ENCODE results near the gene ARHGAP26. TPM values are rescaled to one million over a fixed set of nuclear protein-coding genes. Genes with fewer than 3 reads are reported as not detected.

ARHGAP26 gene
- total and polyA plus RNA-seq, 2 of the 4 experiments (the other 2 are of a cell fraction) = 0.54 to 0.56 TPM

DNA sequence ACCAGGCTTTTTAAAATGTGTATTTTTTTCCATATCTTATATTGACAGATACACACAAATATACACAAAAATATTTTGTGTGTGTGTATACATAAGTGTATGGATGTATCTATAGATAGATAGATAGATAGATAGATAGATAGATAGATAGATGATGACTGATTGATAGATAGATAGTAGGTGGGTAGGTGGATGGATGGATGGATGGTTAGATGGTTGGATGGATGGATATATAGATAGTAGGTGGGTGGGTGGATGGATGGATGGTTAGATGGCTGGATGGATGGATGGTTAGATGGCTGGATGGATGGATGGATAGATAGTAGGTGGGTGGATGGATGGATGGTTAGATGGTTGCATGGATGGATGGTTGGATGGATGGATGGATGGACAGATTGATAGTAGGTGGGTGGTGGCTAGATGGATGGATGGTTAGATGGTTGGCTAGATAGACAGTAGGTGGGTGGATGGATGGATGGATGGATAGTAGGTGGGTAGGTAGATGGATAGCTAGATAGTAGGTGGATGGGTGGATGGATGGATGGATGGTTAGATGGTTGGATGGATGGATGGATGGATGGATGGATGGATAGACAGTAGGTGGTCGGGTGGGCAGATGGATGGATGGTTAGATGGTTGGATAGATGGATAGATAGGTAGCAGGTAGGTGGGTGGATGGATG, 477.1 kb downstream of the ARHGAP26 start:
- TF ChIP-seq RFX5 (IDR thresholded peaks at IDR 0.05; ENCODE audit: low read depth, low read length) (no peak), BHLHE40 (IDR thresholded peaks at IDR 0.05; ENCODE audit: low read depth, low read length) (no peak), MXI1 (IDR thresholded peaks at IDR 0.05; ENCODE audit: borderline replicate concordance, low read depth, low read length) (no peak), CHD1 (IDR thresholded peaks at IDR 0.05; ENCODE audit: low read depth, low read length) (no peak), CEBPB (IDR thresholded peaks at IDR 0.05; ENCODE audit: low read depth, low read length) (no peak), MAFK (IDR thresholded peaks at IDR 0.05; ENCODE audit: low read depth, low read length) (no peak), FOS (IDR thresholded peaks at IDR 0.05; ENCODE audit: low read depth, low read length) (no peak), POLR2A (IDR thresholded peaks at IDR 0.05; ENCODE audit: low read depth, low read length) (no peak)
- no peaks in the 10 kb centered on the region for H3K36me3 ChIP-seq (ENCODE audit: control insufficient read depth, insufficient read depth, low read length)
- H4K91ac ChIP-seq (ENCODE audit: insufficient read depth, low read depth, low read length) = no peak overlapping the region
- DNase-seq = no peak
- no peak overlapping the region for H2AFZ ChIP-seq (replicated peaks; ENCODE audit: low read length, poor library complexity)
- ATAC-seq (ENCODE audit: low read depth) = no peak
- no peak overlapping the region; the same call in 1 of the 2 replicates for H4K5ac ChIP-seq (ENCODE audit: low read depth, low read length)
- peaks cover 26% of the 10 kb centered on the region for H3K9me1 ChIP-seq (ENCODE audit: insufficient read depth, low read length)
- no peaks in the 10 kb centered on the region for H3K9me3 ChIP-seq (ENCODE audit: control insufficient read depth, insufficient read depth, low read length)
- no peaks in the 10 kb centered on the region for H4K20me1 ChIP-seq (ENCODE audit: insufficient read depth, low read length)
- peak overlapping the region in 1 of 2 experiments; percentile 11; a peak in 1 of 4 replicates for H4K8ac ChIP-seq (ENCODE audit: low read depth in 2 of 2, low read length in 2 of 2)
- H3K23ac ChIP-seq (ENCODE audit: low read depth, low read length) = no peak overlapping the region
- no peak overlapping the region for H2AK9ac ChIP-seq (replicated peaks; ENCODE audit: low read depth, low read length, poor library complexity)
- H2BK20ac ChIP-seq (ENCODE audit: low read depth, low read length) = peak overlapping the region; percentile 63; the same call in 1 of the 2 replicates
- H3K9ac ChIP-seq (ENCODE audit: low read depth, low read length) = no peak overlapping the region
- H3K18ac ChIP-seq (ENCODE audit: low read depth, low read length) = peak overlapping the region; percentile 38
- no CpG with 5 or more reads among the region's 1 CpG for WGBS, 2 experiments (ENCODE audit: extremely low coverage in 2 of 2, insufficient read length in 1 of 2)
- no peaks in the 10 kb centered on the region for H3K27me3 ChIP-seq (ENCODE audit: control insufficient read depth, insufficient read depth, low read length)
- ChIA-PET POLR2A (ENCODE audit: unreplicated experiment) (no interaction called here), CTCF (no interaction called here)
- peak overlapping the region; percentile 82 for H2AK5ac ChIP-seq (ENCODE audit: low read depth, low read length)
- no peak overlapping the region for H3K4me2 ChIP-seq (ENCODE audit: low read depth, low read length)
- peak overlapping the region; percentile 44 for H2BK5ac ChIP-seq (ENCODE audit: low read depth, low read length, poor library complexity, severe bottlenecking)
- dilution Hi-C loops (cut with HindIII; ENCODE audit: low sequenced_read_pairs, unreplicated experiment) (no loop called here), in situ Hi-C loops (cut with MboI; ENCODE audit: low sequenced_read_pairs) (no loop called here), intact Hi-C loops (cut with micrococcal nuclease) (loop anchor here (5.0 kb wide), 1 partner anchor 155 kb away; the partner anchor contains the start of gene NR3C1)
- peaks cover 36% of the 10 kb centered on the region for H3K4me1 ChIP-seq (ENCODE audit: control insufficient read depth, insufficient read depth, low read length)
- H3K4ac ChIP-seq (ENCODE audit: low read depth, low read length) = peak overlapping the region; percentile 52
- H3K79me1 ChIP-seq (ENCODE audit: low read depth in 1 of 2, low read length in 2 of 2) = peaks cover 0 to 11% of the 10 kb centered on the region in 2 experiments; a peak in 2 of 4 replicates
- H3K27ac ChIP-seq (ENCODE audit: insufficient read depth, low read length) = peak overlapping the region; percentile 7; the same call in 1 of the 2 replicates
- no peak overlapping the region for H3K56ac ChIP-seq (ENCODE audit: extremely low read depth, insufficient read depth, low read length)
- BruUV-seq (replicated peaks) = no TSS peak
- no peak overlapping the region for H3K4me3 ChIP-seq (ENCODE audit: insufficient read depth, low read depth, low read length)
- peak overlapping the region; percentile 41; the same call in 2 of the 3 replicates for H2BK15ac ChIP-seq (ENCODE audit: low read depth, low read length)
- H2BK120ac ChIP-seq (ENCODE audit: low read depth, low read length) = peak overlapping the region; percentile 34
- no peak overlapping the region for H3K14ac ChIP-seq (replicated peaks; ENCODE audit: low read depth, low read length)
